H9 (cell line): Measurements from ENCODE around the gene GPS1. TPM values are rescaled to one million over a fixed set of nuclear protein-coding genes. Genes with fewer than 3 reads are reported as not detected.

ENCODE experiments used
- DNase-seq: peaks from one replicate; pipeline ENCODE4 v3.0.0-alpha.2; 2017
- H2AFZ ChIP-seq: one replicate; pipeline ENCODE4 v1.6.1; 2013; ENCODE audit warnings: mild to moderate bottlenecking, low read length, control low read depth, moderate library complexity
- H2AK5ac ChIP-seq: 2 replicates; pipeline ENCODE4 v1.6.1; 2013; ENCODE audit warnings: low read length, control low read depth, mixed read lengths; ENCODE audit not compliant: insufficient read length
- H2BK120ac ChIP-seq: one replicate; pipeline ENCODE4 v1.6.1; 2013; ENCODE audit warnings: low read depth, mild to moderate bottlenecking, low read length, control low read depth, inconsistent platforms; ENCODE audit not compliant: poor library complexity, severe bottlenecking
- H2BK12ac ChIP-seq: 2 replicates; pipeline ENCODE4 v1.6.1; 2013; ENCODE audit warnings: low read length, control low read depth, mixed read lengths, low read depth; ENCODE audit not compliant: insufficient read length
- H2BK15ac ChIP-seq: 2 replicates; pipeline ENCODE4 v1.6.1; 2013; ENCODE audit warnings: low read depth, low read length, control low read depth
- H2BK20ac ChIP-seq: one replicate; pipeline ENCODE4 v1.6.1; 2013; ENCODE audit warnings: low read depth, mild to moderate bottlenecking, low read length, control low read depth, inconsistent platforms; ENCODE audit not compliant: poor library complexity, severe bottlenecking
- H2BK5ac ChIP-seq: 2 replicates; pipeline ENCODE4 v1.6.1; 2013; ENCODE audit warnings: low read length, control low read depth, mixed read lengths; ENCODE audit not compliant: insufficient read length
- H3K14ac ChIP-seq: 2 replicates; pipeline ENCODE4 v1.6.1; 2013; ENCODE audit warnings: low read length, control low read depth; ENCODE audit not compliant: insufficient read depth
- H3K18ac ChIP-seq: 2 replicates; pipeline ENCODE4 v1.6.1; 2013; ENCODE audit warnings: low read depth, mild to moderate bottlenecking, mixed read lengths, low read length, control low read depth; ENCODE audit not compliant: insufficient read length
- H3K23ac ChIP-seq: 2 replicates; pipeline ENCODE4 v1.6.1; 2013; ENCODE audit warnings: low read length, control low read depth, mixed read lengths, low read depth; ENCODE audit not compliant: insufficient read length
- H3K23me2 ChIP-seq: 2 replicates; pipeline ENCODE4 v1.6.1; 2013; ENCODE audit warnings: low read depth, mild to moderate bottlenecking, mixed read lengths, low read length, control low read depth; ENCODE audit not compliant: insufficient read length, poor library complexity, severe bottlenecking
- H3K27ac ChIP-seq: 2 replicates; pipeline ENCODE4 v1.5.1; 2013; ENCODE audit warnings: low read length, control low read depth, mixed read lengths, low read depth; ENCODE audit not compliant: insufficient read length
- H3K27me3 ChIP-seq: 2 replicates; pipeline ENCODE4 v1.6.1; 2013; ENCODE audit warnings: low read length, control low read depth, inconsistent platforms; ENCODE audit not compliant: insufficient read depth
- H3K4ac ChIP-seq: 2 replicates; pipeline ENCODE4 v1.6.1; 2013; ENCODE audit warnings: low read depth, mild to moderate bottlenecking, control low read depth, inconsistent platforms, low read length, moderate library complexity
- H3K4me1 ChIP-seq: 2 replicates; pipeline ENCODE4 v1.6.1; 2013; ENCODE audit warnings: low read length, control low read depth, inconsistent platforms; ENCODE audit not compliant: insufficient read depth
- H3K4me2 ChIP-seq: 2 replicates; pipeline ENCODE4 v1.6.1; 2013; ENCODE audit warnings: low read length, control low read depth, mixed read lengths; ENCODE audit not compliant: insufficient read length, insufficient read depth
- H3K56ac ChIP-seq: 2 replicates; pipeline ENCODE4 v1.6.1; 2013; ENCODE audit warnings: low read depth, mild to moderate bottlenecking, mixed read lengths, low read length, control low read depth; ENCODE audit not compliant: insufficient read length
- H3K79me1 ChIP-seq: 2 replicates; pipeline ENCODE4 v1.6.1; 2013; ENCODE audit warnings: low read depth, mild to moderate bottlenecking, moderate library complexity, low read length, control low read depth, inconsistent platforms; ENCODE audit not compliant: insufficient read depth, poor library complexity, severe bottlenecking
- H3K79me2 ChIP-seq: 2 replicates; pipeline ENCODE4 v1.6.1; 2013; ENCODE audit warnings: low read length, control low read depth, inconsistent platforms; ENCODE audit not compliant: insufficient read depth
- H3K9ac ChIP-seq: 2 replicates; pipeline ENCODE4 v1.6.1; 2013; ENCODE audit warnings: low read length, control low read depth, mixed read lengths; ENCODE audit not compliant: insufficient read length; ENCODE audit errors: extremely low read depth
- H3K9me3 ChIP-seq: one replicate; pipeline ENCODE4 v1.6.1; 2013; ENCODE audit warnings: low read depth, low read length, inconsistent platforms; ENCODE audit not compliant: control insufficient read depth
- H3T11ph ChIP-seq: one replicate; pipeline ENCODE4 v1.6.1; 2013; ENCODE audit warnings: mild to moderate bottlenecking, low read length, control low read depth, inconsistent platforms
- H4K20me1 ChIP-seq: one replicate; pipeline ENCODE4 v1.6.1; 2013; ENCODE audit not compliant: control insufficient read depth, insufficient read length, insufficient read depth
- H4K5ac ChIP-seq: 2 replicates; pipeline ENCODE4 v1.6.1; 2013; ENCODE audit warnings: low read depth, mild to moderate bottlenecking, mixed read lengths, low read length, control low read depth; ENCODE audit not compliant: insufficient read length
- H4K8ac ChIP-seq: replicated peaks from 2 replicates; pipeline ENCODE4 v1.6.1; 2013; ENCODE audit warnings: low read length, control low read depth, mixed read lengths, low read depth; ENCODE audit not compliant: insufficient read length
- H4K91ac ChIP-seq: 2 replicates; pipeline ENCODE4 v1.6.1; 2013; ENCODE audit warnings: low read depth, mild to moderate bottlenecking, moderate library complexity, mixed read lengths, low read length, control low read depth; ENCODE audit not compliant: insufficient read length
- H3K27ac Mint-ChIP-seq, 3 experiments: 2 replicates in 2 of 3; 3 replicates in 1 of 3; pipeline ENCODE4 v1.8.0; 2020 to 2021; ENCODE audit warnings: mixed read lengths in 3 of 3, mild to moderate bottlenecking in 1 of 3, moderate library complexity in 1 of 3
- H3K27me3 Mint-ChIP-seq: 2 replicates; pipeline ENCODE4 v1.8.0; 2021; ENCODE audit warnings: low read depth, mild to moderate bottlenecking, moderate library complexity, mixed read lengths
- H3K36me3 Mint-ChIP-seq, 3 experiments: 2 replicates in 2 of 3; 3 replicates in 1 of 3; pipeline ENCODE4 v1.8.0; 2020 to 2021; ENCODE audit warnings: low read depth in 3 of 3, mixed read lengths in 3 of 3; ENCODE audit not compliant: insufficient read depth in 1 of 3
- H3K4me1 Mint-ChIP-seq, 2 experiments: 2 replicates each; pipeline ENCODE4 v1.8.0; 2020; ENCODE audit warnings: mixed read lengths in 2 of 2
- H3K4me3 Mint-ChIP-seq, 2 experiments: 2 replicates in 1 of 2; 3 replicates in 1 of 2; pipeline ENCODE4 v1.8.0; 2020 to 2021; ENCODE audit warnings: mild to moderate bottlenecking in 2 of 2, mixed read lengths in 2 of 2, moderate library complexity in 1 of 2
- H3K9me3 Mint-ChIP-seq, 2 experiments: 2 replicates in 1 of 2; 3 replicates in 1 of 2; pipeline ENCODE4 v1.8.0; 2020; ENCODE audit warnings: mild to moderate bottlenecking in 2 of 2, mixed read lengths in 2 of 2, moderate library complexity in 1 of 2
- WGBS: extraction: QIAGEN DNeasy Blood & Tissue Kit; methylation state at CpG from one replicate; pipeline ENCODE4 v1.1.7; 2013; ENCODE audit warnings: missing lambda C conversion rate, low lambda C conversion rate, mixed read lengths; ENCODE audit not compliant: insufficient read length; ENCODE audit errors: extremely low coverage; 5-methylcytosine and 5-hydroxymethylcytosine counted together
- total RNA-seq: library from RNA; stranded (reverse); gene quantifications from 2 replicates; pipeline ENCODE4 v1.2.1, GENCODE V29; 2021
- TF ChIP-seq, protein P1 (sequence below): fragments of 200-600 bp; sonication (generic); conservative IDR thresholded peaks from 3 replicates; pipeline ENCODE4 v1.8.0; 2021; ENCODE audit warnings: antibody characterized with exemption, mild to moderate bottlenecking

GPS1 gene
- total RNA-seq, 1 experiment from 2014 or later = 164 TPM

DNA sequence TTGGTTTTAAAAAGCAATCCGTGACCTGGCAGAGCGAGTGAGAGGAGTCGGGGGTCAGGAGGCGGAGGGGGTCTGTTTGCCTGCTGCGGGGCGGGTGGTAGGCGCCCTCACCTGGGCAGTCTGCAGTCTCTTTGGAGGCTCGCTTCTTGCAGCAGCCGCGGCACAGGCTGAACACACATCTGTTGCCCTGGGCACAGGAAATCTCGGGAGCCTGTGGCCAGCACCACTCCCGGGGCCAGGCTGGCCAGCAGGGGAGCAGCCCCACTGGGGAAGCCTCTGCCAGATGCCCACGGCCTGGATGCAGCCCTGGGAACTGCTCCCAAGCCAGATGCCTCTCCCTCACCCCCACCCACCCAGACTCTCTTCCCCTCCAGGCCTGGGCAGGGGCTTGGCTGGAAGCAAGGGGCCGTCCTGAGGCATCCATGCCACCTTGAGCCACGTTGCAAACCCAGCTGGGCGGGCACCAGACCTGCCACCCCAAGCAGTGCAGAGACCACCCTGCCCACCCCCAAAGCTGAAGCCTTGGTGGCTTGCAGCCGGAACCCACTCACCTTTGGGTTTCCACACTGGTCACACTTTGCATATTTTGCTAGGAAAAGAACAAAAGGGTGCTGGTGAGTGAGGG lies 6.6 kb downstream of the GPS1 start:
- Histone ChIP-seq H2BK5ac (no peak overlapping the region), H2AFZ (no peak overlapping the region), H3K27ac (no peak overlapping the region), H3T11ph (no peak overlapping the region), H2BK12ac (no peak overlapping the region), H3K23ac (no peak overlapping the region), H3K79me1 (no peaks in the 10 kb centered on the region), H3K4me2 (no peak overlapping the region), H3K9ac (no peak overlapping the region), H2BK15ac (no peak overlapping the region), H2BK20ac (no peak overlapping the region), H3K27me3 (no peaks in the 10 kb centered on the region), H3K56ac (no peak overlapping the region), H3K4ac (no peak overlapping the region), H4K8ac (no peak overlapping the region), H2AK5ac (no peak overlapping the region), H2BK120ac (no peak overlapping the region), H3K9me3 (no peaks in the 10 kb centered on the region), H3K4me1 (no peaks in the 10 kb centered on the region), H3K23me2 (no peaks in the 10 kb centered on the region), H4K91ac (no peak overlapping the region), H3K18ac (no peak overlapping the region), H3K79me2 (no peaks in the 10 kb centered on the region), H4K5ac (no peak overlapping the region), H3K14ac (no peak overlapping the region), H4K20me1 (peaks cover 3% of the 10 kb centered on the region)
- no peak for DNase-seq
- no peaks in the 10 kb centered on the region for H3K9me3 Mint-ChIP-seq
- H3K4me1 Mint-ChIP-seq = peaks cover 0 to 2% of the 10 kb centered on the region in 2 experiments; a peak in 1 of 4 replicates
- no CpG with 5 or more reads among the region's 17 CpGs for WGBS
- H3K27me3 Mint-ChIP-seq = no peaks in the 10 kb centered on the region
- H3K36me3 Mint-ChIP-seq = peaks cover 6 to 51% (median 45%) of the 10 kb centered on the region in 3 experiments
- no peak overlapping the region for H3K4me3 Mint-ChIP-seq
- TF ChIP-seq, protein P1, sequence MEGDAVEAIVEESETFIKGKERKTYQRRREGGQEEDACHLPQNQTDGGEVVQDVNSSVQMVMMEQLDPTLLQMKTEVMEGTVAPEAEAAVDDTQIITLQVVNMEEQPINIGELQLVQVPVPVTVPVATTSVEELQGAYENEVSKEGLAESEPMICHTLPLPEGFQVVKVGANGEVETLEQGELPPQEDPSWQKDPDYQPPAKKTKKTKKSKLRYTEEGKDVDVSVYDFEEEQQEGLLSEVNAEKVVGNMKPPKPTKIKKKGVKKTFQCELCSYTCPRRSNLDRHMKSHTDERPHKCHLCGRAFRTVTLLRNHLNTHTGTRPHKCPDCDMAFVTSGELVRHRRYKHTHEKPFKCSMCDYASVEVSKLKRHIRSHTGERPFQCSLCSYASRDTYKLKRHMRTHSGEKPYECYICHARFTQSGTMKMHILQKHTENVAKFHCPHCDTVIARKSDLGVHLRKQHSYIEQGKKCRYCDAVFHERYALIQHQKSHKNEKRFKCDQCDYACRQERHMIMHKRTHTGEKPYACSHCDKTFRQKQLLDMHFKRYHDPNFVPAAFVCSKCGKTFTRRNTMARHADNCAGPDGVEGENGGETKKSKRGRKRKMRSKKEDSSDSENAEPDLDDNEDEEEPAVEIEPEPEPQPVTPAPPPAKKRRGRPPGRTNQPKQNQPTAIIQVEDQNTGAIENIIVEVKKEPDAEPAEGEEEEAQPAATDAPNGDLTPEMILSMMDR = no peak
- peak overlapping the region in 2 of 3 experiments; percentile 82 to 86; a peak in 4 of 7 replicates for H3K27ac Mint-ChIP-seq
